ENCODE results near the gene UBAP2. TPM values are rescaled to one million over a fixed set of nuclear protein-coding genes. Genes with fewer than 3 reads are reported as not detected.

Gene UBAP2
- total RNA-seq, 6 experiments from 2014 or later, result 9.5 to 15.9 (median 11.4) TPM

- Histone ChIP-seq H3K27ac (peak overlapping the region in 1 of 3 donors; percentile 39), H3K36me3 (no peaks in the 10 kb centered on the region), H3K9me3 (no peaks in the 10 kb centered on the region), H3K4me1 (peaks cover 0 to 10% (median 4%) of the 10 kb centered on the region in 4 donors), H3K4me3 (no peak overlapping the region), H3K27me3 (no peaks in the 10 kb centered on the region)
- ATAC-seq (no peak), DNase-seq (no peak)
- intact Hi-C loops (cut with DNase I), result no loop called here
- WGBS (ENCODE audit: insufficient coverage, low coverage, low lambda C conversion rate, missing lambda C conversion rate), result 83% methylated on average over 2 of the region's 2 CpGs
- no peak for TF ChIP-seq POLR2A (IDR thresholded peaks at IDR 0.05)
- no peak for TF ChIP-seq CTCF (IDR thresholded peaks at IDR 0.05)
Measured at GRCh38 chr9:34072410-34072809, 23.7 kb upstream of the UBAP2 start.

- TF ChIP-seq POLR2A (IDR thresholded peaks at IDR 0.05) (no peak), CTCF (IDR thresholded peaks at IDR 0.05) (no peak)
- peaks cover 0 to 10% (median 4%) of the 10 kb centered on the region in 4 donors for H3K4me1 ChIP-seq
- no peak for ATAC-seq
- WGBS (ENCODE audit: insufficient coverage, low coverage, low lambda C conversion rate, missing lambda C conversion rate), result 77% methylated on average over 5 of the region's 5 CpGs
- H3K9me3 ChIP-seq, result no peaks in the 10 kb centered on the region
- intact Hi-C loops (cut with DNase I), result no loop called here
- no peak overlapping the region for H3K27ac ChIP-seq
- no peaks in the 10 kb centered on the region for H3K36me3 ChIP-seq
- H3K4me3 ChIP-seq, result no peak overlapping the region
- no peak for DNase-seq
- no peaks in the 10 kb centered on the region for H3K27me3 ChIP-seq
Measured at GRCh38 chr9:34070606-34071324, 22.1 kb upstream of the UBAP2 start.

- Histone ChIP-seq H3K36me3 (no peaks in the 10 kb centered on the region), H3K9me3 (no peaks in the 10 kb centered on the region), H3K27ac (no peak overlapping the region), H3K27me3 (no peaks in the 10 kb centered on the region), H3K4me3 (no peak overlapping the region), H3K4me1 (peaks cover 0 to 10% (median 4%) of the 10 kb centered on the region in 4 donors)
- DNase-seq (no peak), ATAC-seq (no peak)
- TF ChIP-seq POLR2A (IDR thresholded peaks at IDR 0.05), result no peak
- no peak for TF ChIP-seq CTCF (IDR thresholded peaks at IDR 0.05)
- intact Hi-C loops (cut with DNase I), result no loop called here
- WGBS (ENCODE audit: insufficient coverage, low coverage, low lambda C conversion rate, missing lambda C conversion rate), result 85% methylated on average over 2 of the region's 6 CpGs
Measured at GRCh38 chr9:34069831-34070230, 21.1 kb upstream of the UBAP2 start.

GRCh38 chr9:34065541-34065940 lies 16.9 kb upstream of the UBAP2 start:
- intact Hi-C loops (cut with DNase I), result no loop called here
- DNase-seq, result no peak
- H3K4me1 ChIP-seq, result no peaks in the 10 kb centered on the region
- no peaks in the 10 kb centered on the region for H3K9me3 ChIP-seq
- no peaks in the 10 kb centered on the region for H3K27me3 ChIP-seq
- 100% methylated on average over 1 of the region's 3 CpGs for WGBS (ENCODE audit: insufficient coverage, low coverage, low lambda C conversion rate, missing lambda C conversion rate)
- H3K4me3 ChIP-seq, result no peak overlapping the region
- no peak for ATAC-seq
- TF ChIP-seq POLR2A (IDR thresholded peaks at IDR 0.05) (no peak), CTCF (IDR thresholded peaks at IDR 0.05) (no peak)
- no peaks in the 10 kb centered on the region for H3K36me3 ChIP-seq
- H3K27ac ChIP-seq, result no peak overlapping the region
